ENCODE measurements around the gene KRTAP10-3.

The KRTAP10-3 gene

GRCh38 chr21:44514746-44515358 lies 43.7 kb downstream of the KRTAP10-3 start:
- no peak for DNase-seq

GRCh38 chr21:44514218-44514520 lies 44.4 kb downstream of the KRTAP10-3 start:
- DNase-seq, result no peak

GRCh38 chr21:44513389-44514217 lies 45.0 kb downstream of the KRTAP10-3 start:
- no peak for DNase-seq

GRCh38 chr21:44512496-44513388 lies 45.9 kb downstream of the KRTAP10-3 start:
- DNase-seq, result no peak

GRCh38 chr21:44511938-44512275 lies 46.7 kb downstream of the KRTAP10-3 start:
- no peak for DNase-seq

- no peak for DNase-seq
Observed at GRCh38 chr21:44511219-44511937, 47.2 kb downstream of the KRTAP10-3 start.

GRCh38 chr21:44510508-44511218 lies 47.9 kb downstream of the KRTAP10-3 start:
- peak; percentile 24 for DNase-seq

GRCh38 chr21:44510109-44510507 lies 48.5 kb downstream of the KRTAP10-3 start:
- no peak for DNase-seq

- no peak for DNase-seq
Observed at GRCh38 chr21:44509539-44509938, 49.1 kb downstream of the KRTAP10-3 start.

GRCh38 chr21:44508711-44509445 lies 49.7 kb downstream of the KRTAP10-3 start:
- DNase-seq, result no peak

- no peak for DNase-seq
Observed at GRCh38 chr21:44508426-44508710, 50.2 kb downstream of the KRTAP10-3 start.
